Neural progenitor cell (in vitro differentiated cells): ENCODE data around the gene GPR137B. TPM values are rescaled to one million over a fixed set of nuclear protein-coding genes. Genes with fewer than 3 reads are reported as not detected.

Source experiments
- total RNA-seq: library from RNA; depleted of rRNA; stranded (reverse); fragments of >200 nt; gene quantifications from 2 replicates; pipeline ENCODE4 v1.2.3, GENCODE V29; 2015; ENCODE audit warnings: low replicate concordance

The GPR137B gene
- total RNA-seq, 1 donor from 2014 or later, result 4.3 TPM

Other genes starting within 250 kb of the GPR137B start
- 32.5 and 42.7 TPM in 2 replicates for gene NID1, start 77.4 kb upstream of the GPR137B start, total RNA-seq
- 4.4 and 6.7 TPM in 2 replicates for gene ERO1B, start 139.4 kb downstream of the GPR137B start, total RNA-seq